ENCODE results near the gene ATP2C2.
"Not testable (repeated sequence)": the region's sequence is repeated elsewhere in the genome, so short reads cannot be mapped to it uniquely, and the experiment has no call there.

Gene ATP2C2

GRCh38 chr16:84341528-84342295 is 26.6 kb upstream of the ATP2C2 start:
- DNase-seq: no peak

- not testable (repeated sequence) for DNase-seq
These were observed 24.5 kb upstream of the ATP2C2 start for GRCh38 chr16:84343800-84344199.

DNA sequence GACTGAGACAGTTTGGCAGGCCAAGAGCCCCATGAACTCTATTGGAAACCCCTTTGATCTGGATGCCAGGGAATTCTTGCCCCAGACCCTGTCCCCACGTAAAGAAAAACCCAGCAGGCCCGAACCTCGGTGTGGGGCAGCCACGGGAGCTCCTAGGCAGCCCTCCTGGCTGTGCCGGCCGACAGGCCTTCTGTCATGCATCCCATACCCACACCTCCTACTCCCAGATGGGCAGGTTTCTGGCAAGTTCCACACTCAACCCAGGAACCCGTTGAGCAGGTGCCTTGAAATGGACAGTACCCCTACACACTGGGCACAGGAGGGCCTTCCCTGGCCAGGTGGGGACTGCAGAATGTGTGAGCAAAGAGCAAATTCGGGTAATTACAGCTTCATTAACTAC is 23.6 kb upstream of the ATP2C2 start:
- DNase-seq: no peak

DNA sequence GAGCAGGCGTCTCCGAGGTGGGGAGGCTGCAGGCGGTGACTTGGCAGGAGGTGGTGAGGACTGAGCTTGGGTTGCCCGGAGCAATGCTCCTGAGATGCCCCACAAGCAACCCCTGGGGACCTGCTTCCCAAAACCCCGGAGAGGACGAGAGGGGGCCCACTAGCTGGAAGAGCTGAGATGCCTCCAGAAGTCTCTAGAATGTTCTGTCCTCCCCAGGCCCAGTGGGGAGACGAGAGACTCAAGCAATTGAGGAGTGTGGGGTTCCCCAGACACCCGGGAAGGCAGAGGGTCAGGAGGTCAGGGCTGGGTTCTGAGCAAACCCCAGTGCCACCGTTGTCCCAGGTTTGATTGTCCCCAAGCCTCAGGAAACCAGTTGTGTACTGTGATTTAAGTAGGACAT is 21.2 kb upstream of the ATP2C2 start:
- no peak for DNase-seq

GRCh38 chr16:84348386-84348888 is 19.9 kb upstream of the ATP2C2 start:
- DNase-seq: no peak

GRCh38 chr16:84349862-84350684 is 18.3 kb upstream of the ATP2C2 start:
- DNase-seq: no peak

DNA sequence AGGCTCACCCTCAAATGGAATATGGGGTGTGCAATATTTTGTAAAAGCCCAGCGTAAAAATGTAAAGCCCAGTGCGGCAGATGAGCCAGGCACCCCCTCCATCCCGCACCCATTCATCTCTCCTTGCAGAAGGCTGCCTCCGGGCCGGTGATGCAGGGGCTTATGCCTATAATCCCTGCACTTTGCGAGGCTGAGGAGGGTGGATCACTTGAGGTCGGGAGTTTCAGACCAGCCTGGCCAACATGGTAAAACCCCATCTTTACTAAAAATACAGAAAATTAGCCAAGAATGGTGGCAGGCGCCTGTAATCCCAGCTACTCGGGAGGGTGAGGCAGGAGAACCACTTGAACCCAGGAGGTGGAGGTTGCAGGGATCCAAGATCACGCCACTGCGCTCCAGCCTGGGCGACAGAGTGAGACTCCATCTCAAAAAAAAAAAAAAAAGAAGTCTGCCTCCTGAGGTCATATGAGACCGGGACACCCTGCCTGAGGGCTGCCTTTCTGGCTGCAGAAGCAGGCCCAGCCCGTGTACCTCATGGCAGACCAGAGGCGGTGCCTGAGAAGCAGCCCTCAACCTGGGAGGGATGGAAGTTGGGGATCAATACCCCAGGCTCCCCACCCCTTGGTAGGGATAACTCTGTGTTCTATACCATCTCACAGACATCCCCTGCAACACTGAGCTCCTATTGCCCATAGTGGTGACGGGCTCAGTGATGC is 17.5 kb upstream of the ATP2C2 start:
- DNase-seq: no peak

- no peak for DNase-seq
These were observed 16.7 kb upstream of the ATP2C2 start for GRCh38 chr16:84351630-84352029.

- DNase-seq: no peak
These were observed 14.0 kb upstream of the ATP2C2 start for GRCh38 chr16:84354306-84354705.

GRCh38 chr16:84355149-84355548 is 13.2 kb upstream of the ATP2C2 start:
- DNase-seq: no peak

- no peak for DNase-seq
These were observed 12.2 kb upstream of the ATP2C2 start for GRCh38 chr16:84356176-84356575.

- no peak for DNase-seq
These were observed 11.7 kb upstream of the ATP2C2 start for GRCh38 chr16:84356591-84357116.

DNA sequence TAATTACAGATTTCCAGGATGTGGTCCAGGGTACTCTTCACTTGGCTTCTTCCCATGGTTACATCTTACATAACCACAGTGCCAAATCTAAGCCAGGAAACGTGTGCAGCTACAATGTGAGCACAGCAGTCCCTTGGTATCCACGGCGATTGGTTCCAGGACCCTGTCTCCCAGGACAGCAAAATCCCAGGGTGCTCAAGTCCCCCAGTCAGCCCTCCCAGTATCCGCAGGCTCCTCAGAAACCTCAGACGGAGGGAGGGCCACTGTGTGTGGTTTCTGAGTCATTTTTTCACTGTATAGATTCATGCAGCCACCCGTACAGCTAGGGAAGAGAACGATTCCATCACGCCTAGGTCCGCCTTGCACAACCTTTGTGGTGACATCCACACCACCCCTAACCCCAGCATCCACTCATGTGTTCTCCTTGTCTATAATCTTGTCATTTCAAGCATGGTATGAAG is 11.1 kb upstream of the ATP2C2 start:
- no peak for DNase-seq

- DNase-seq: no peak
These were observed 9.6 kb upstream of the ATP2C2 start for GRCh38 chr16:84358601-84359295.

GRCh38 chr16:84359326-84359725 is 9.0 kb upstream of the ATP2C2 start:
- DNase-seq: no peak

DNA sequence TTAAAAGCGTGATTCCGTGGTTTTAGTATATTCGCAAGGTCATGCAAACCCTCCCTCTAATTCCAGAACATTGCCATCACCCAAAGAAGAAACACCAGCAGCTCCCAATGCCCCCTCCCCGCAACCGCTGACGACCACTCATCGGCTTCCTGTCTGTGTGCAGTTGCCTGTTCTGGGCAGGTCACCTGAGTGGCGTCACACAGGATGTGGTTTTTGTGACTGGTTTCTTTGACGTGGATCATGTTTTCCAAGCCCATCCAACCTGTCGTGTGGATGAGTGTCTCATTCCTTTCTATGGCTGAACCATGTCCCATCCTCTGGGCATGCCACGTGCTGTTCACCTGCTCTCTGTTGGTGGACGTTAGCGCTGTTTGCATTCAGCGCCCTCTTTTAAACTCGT is 8.2 kb upstream of the ATP2C2 start:
- DNase-seq: no peak

- no peak for DNase-seq
These were observed 7.6 kb upstream of the ATP2C2 start for GRCh38 chr16:84360748-84361147.

DNA sequence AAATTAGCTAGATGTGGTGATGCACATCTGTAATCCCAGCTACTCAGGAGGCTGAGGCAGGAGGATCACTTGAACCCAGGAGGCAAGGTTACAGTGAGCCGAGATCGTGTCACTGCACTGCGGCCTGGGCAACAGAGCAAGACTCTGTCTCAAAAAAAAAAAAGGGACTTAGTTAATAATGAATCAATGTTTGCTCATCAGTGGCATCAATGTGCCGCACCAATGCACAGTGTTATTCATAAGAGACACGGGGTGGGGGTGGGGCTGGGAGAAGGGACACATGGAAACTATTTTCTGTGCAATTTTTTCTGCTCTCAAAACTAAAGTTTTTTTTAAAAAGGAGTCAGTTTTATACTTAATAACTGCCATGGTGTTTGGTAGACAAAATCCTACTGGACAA is 6.8 kb upstream of the ATP2C2 start:
- no peak for DNase-seq

GRCh38 chr16:84362471-84362941 is 5.8 kb upstream of the ATP2C2 start:
- no peak for DNase-seq

GRCh38 chr16:84366208-84366607 is 2.1 kb upstream of the ATP2C2 start:
- DNase-seq: no peak

DNA sequence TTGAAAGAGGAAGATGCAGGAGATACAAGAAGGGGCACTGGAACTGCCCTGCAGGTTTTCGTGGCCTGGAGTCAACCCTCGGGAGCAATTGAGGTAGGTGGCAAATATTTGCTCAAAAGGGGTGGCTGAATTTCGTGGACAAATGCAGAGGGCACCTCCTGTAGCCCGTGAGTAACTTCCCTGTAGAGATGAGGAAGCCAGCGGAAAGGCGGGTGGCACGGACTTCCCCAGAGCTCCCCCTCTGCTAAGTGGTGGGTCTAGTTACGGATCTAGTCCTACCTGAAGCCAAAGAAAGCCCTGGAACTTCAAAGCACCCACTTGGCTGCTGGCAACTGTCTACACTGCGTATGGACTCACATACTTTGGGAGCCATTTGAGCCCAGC is 1.0 kb upstream of the ATP2C2 start:
- DNase-seq: no peak

DNA sequence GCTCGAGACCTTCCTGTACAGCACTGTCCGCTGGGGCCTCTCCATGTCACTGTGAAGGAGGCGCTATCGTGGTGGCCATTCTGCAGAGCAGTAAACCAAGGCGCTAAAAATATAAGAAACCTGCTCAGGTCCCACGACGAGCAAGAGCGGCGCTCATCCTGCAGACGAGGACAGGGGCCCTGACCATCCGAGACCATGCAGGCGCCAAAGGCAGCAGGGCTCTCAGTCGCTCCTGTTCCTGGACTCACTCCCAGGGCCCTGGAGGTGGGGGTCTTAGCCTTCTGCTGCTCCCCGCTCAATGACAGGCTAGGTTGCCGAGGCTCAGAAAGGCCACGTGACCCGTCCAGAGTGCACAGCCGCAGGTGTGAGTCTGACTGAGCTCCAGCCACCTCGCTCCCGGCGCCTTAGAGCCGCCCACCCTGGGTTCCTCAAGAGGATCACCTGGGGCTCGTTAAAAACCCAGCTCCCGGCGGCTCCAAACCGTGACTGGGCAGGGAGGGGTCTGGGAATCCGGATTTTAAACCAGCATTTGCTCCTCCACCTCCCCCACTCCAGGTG is 509 bp upstream of the ATP2C2 start:
- DNase-seq: no peak

All from GDM1 (cell line).